Smooth muscle cell (in vitro differentiated cells): Measurements from ENCODE around the gene ARHGAP35. TPM values are rescaled to one million over a fixed set of nuclear protein-coding genes. Genes with fewer than 3 reads are reported as not detected.

ENCODE experiments used
- DNase-seq: peaks from one replicate; lab custom pipeline; 2025; ENCODE audit not compliant: unreplicated experiment; lab: John Stamatoyannopoulos, UW
- H2AFZ ChIP-seq: fragments of 200-600 bp; sonication (generic); 2 replicates; pipeline ENCODE4 v1.6.0; 2016; ENCODE audit warnings: antibody characterized with exemption, low read depth, mild to moderate bottlenecking
- H3F3A ChIP-seq: fragments of 200-600 bp; sonication (generic); 2 replicates; pipeline ENCODE4 v1.6.0; 2017; ENCODE audit warnings: antibody characterized with exemption, low read depth
- H3K27ac ChIP-seq: fragments of 200-600 bp; sonication (generic); 2 replicates; pipeline ENCODE4 v1.5.1; 2016; ENCODE audit warnings: low read depth, mild to moderate bottlenecking
- H3K27me3 ChIP-seq: fragments of 200-600 bp; sonication (generic); 2 replicates; pipeline ENCODE4 v1.6.1; 2016; ENCODE audit warnings: low read depth, mild to moderate bottlenecking
- H3K36me3 ChIP-seq: fragments of 200-600 bp; sonication (generic); 2 replicates; pipeline ENCODE4 v1.5.1; 2016; ENCODE audit warnings: low read depth
- H3K4me1 ChIP-seq: fragments of 200-600 bp; sonication (generic); 2 replicates; pipeline ENCODE4 v1.5.1; 2016; ENCODE audit warnings: low read depth
- H3K4me2 ChIP-seq: fragments of 200-600 bp; sonication (generic); 2 replicates; pipeline ENCODE4 v1.6.0; 2016; ENCODE audit warnings: mild to moderate bottlenecking
- H3K4me3 ChIP-seq: fragments of 200-600 bp; sonication (generic); 2 replicates; pipeline ENCODE4 v1.5.1; 2016; ENCODE audit warnings: mild to moderate bottlenecking
- H3K79me2 ChIP-seq: fragments of 200-600 bp; sonication (generic); 2 replicates; pipeline ENCODE4 v1.6.0; 2016; ENCODE audit warnings: low read depth, mild to moderate bottlenecking
- H3K9ac ChIP-seq: fragments of 200-600 bp; sonication (generic); 2 replicates; pipeline ENCODE4 v1.6.0; 2016; ENCODE audit warnings: low read depth
- H3K9me3 ChIP-seq: fragments of 200-600 bp; sonication (generic); replicated peaks from 2 replicates; pipeline ENCODE4 v1.5.1; 2016; ENCODE audit warnings: low read depth
- H4K20me1 ChIP-seq: fragments of 200-600 bp; sonication (generic); 2 replicates; pipeline ENCODE4 v1.6.0; 2016; ENCODE audit warnings: low read depth
- CTCF ChIP-seq: fragments of 200-600 bp; sonication (generic); IDR thresholded peaks from 2 replicates; pipeline ENCODE4 v1.5.1; 2017; ENCODE audit warnings: borderline replicate concordance, mild to moderate bottlenecking, antibody characterized with exemption; ENCODE audit not compliant: insufficient read depth, poor library complexity, severe bottlenecking
- WGBS: methylation state at CpG from one replicate; pipeline ENCODE4 v1.1.7; 2016; ENCODE audit warnings: low lambda C conversion rate; 5-methylcytosine and 5-hydroxymethylcytosine counted together
- polyA plus RNA-seq: library from polyadenylated mRNA; unstranded; fragments of >200 nt; fragmentation: Nextera tagmentation; extraction: Ambion mirVana; gene quantifications from 2 replicates; pipeline ENCODE4 v1.2.1, GENCODE V29; 2016
- total RNA-seq: library from RNA; depleted of rRNA; stranded (reverse); fragments of >200 nt; gene quantifications from 2 replicates; pipeline ENCODE4 v1.2.3, GENCODE V29; 2014

The ARHGAP35 gene
- total and polyA plus RNA-seq, 2 experiments from 2014 or later = 6.9 to 19.8 TPM

- 97% methylated on average over 11 of the region's 11 CpGs for WGBS
- Histone ChIP-seq H3K9ac (no peak overlapping the region), H3K4me1 (no peaks in the 10 kb centered on the region), H4K20me1 (peaks cover 24% of the 10 kb centered on the region), H3K36me3 (no peaks in the 10 kb centered on the region), H3K4me3 (no peak overlapping the region), H3K9me3 (no peaks in the 10 kb centered on the region), H3K79me2 (peaks cover 80% of the 10 kb centered on the region), H2AFZ (no peak overlapping the region), H3K27me3 (no peaks in the 10 kb centered on the region), H3F3A (no peaks in the 10 kb centered on the region), H3K4me2 (no peak overlapping the region), H3K27ac (no peak overlapping the region)
- DNase-seq = no peak
- TF ChIP-seq CTCF = no peak
Observed at GRCh38 chr19:46892252-46893179, 31.7 kb downstream of the ARHGAP35 start.

- no peak for DNase-seq
- Histone ChIP-seq H3K27me3 (no peaks in the 10 kb centered on the region), H3K4me1 (no peaks in the 10 kb centered on the region), H3F3A (no peaks in the 10 kb centered on the region), H3K27ac (no peak overlapping the region), H3K9me3 (no peaks in the 10 kb centered on the region), H3K79me2 (peaks cover 88% of the 10 kb centered on the region), H3K4me2 (no peak overlapping the region), H4K20me1 (peaks cover 40% of the 10 kb centered on the region), H2AFZ (no peak overlapping the region), H3K4me3 (no peak overlapping the region), H3K9ac (no peak overlapping the region), H3K36me3 (no peaks in the 10 kb centered on the region)
- 80% methylated on average over 10 of the region's 10 CpGs for WGBS
- no peak for TF ChIP-seq CTCF
Observed at GRCh38 chr19:46896076-46896794, 35.4 kb downstream of the ARHGAP35 start.

- H2AFZ ChIP-seq = no peak overlapping the region
- WGBS = 76% methylated on average over 5 of the region's 5 CpGs
- no peak for TF ChIP-seq CTCF
- H3K4me2 ChIP-seq = peak overlapping the region; percentile 11
- peaks cover 5% of the 10 kb centered on the region for H3K4me1 ChIP-seq
- no peak overlapping the region for H3K4me3 ChIP-seq
- H3K36me3 ChIP-seq = no peaks in the 10 kb centered on the region
- no peak overlapping the region for H3K9ac ChIP-seq
- H4K20me1 ChIP-seq = peaks cover 53% of the 10 kb centered on the region
- no peaks in the 10 kb centered on the region for H3K27me3 ChIP-seq
- DNase-seq = no peak
- no peak overlapping the region for H3K27ac ChIP-seq
- H3F3A ChIP-seq = peaks cover 8% of the 10 kb centered on the region
- H3K9me3 ChIP-seq = no peaks in the 10 kb centered on the region
- H3K79me2 ChIP-seq = peaks cover 77% of the 10 kb centered on the region
Observed at GRCh38 chr19:46898731-46899130, 37.9 kb downstream of the ARHGAP35 start.
